ENCODE measurements around the gene WHRN.

Gene WHRN

GRCh38 chr9:114505187-114506081 lies at the start of gene WHRN:
Gene WHRN (minus strand): TSS chr9:114505473. CDS start chr9:114504801, 672 bp downstream.
- DNase-seq = peak; percentile 84

GRCh38 chr9:114553202-114553601 lies 47.9 kb upstream of the WHRN start:
- DNase-seq = no peak

GRCh38 chr9:114552706-114553105 lies 47.4 kb upstream of the WHRN start:
- no peak for DNase-seq

GRCh38 chr9:114551750-114552685 lies 46.7 kb upstream of the WHRN start:
- DNase-seq = peak; percentile 7

- peak; percentile 4 for DNase-seq
Measured at GRCh38 chr9:114549697-114550330, 44.5 kb upstream of the WHRN start.

- DNase-seq = no peak
Measured at GRCh38 chr9:114546851-114547250, 41.6 kb upstream of the WHRN start.

- DNase-seq = no peak
Measured at GRCh38 chr9:114545055-114545454, 39.8 kb upstream of the WHRN start.

- no peak for DNase-seq
Measured at GRCh38 chr9:114539701-114540380, 34.6 kb upstream of the WHRN start.

GRCh38 chr9:114538241-114538640 lies 33.0 kb upstream of the WHRN start:
- DNase-seq = peak; percentile 49

- no peak for DNase-seq
Measured at GRCh38 chr9:114532561-114533237, 27.4 kb upstream of the WHRN start.

- DNase-seq = no peak
Measured at GRCh38 chr9:114529285-114529684, 24.0 kb upstream of the WHRN start.

GRCh38 chr9:114526807-114527206 lies 21.5 kb upstream of the WHRN start:
- no peak for DNase-seq

- DNase-seq = no peak
Measured at GRCh38 chr9:114525513-114525912, 20.2 kb upstream of the WHRN start.

- DNase-seq = no peak
Measured at GRCh38 chr9:114524247-114524681, 19.0 kb upstream of the WHRN start.

- DNase-seq = no peak
Measured at GRCh38 chr9:114522847-114523246, 17.6 kb upstream of the WHRN start.

- no peak for DNase-seq
Measured at GRCh38 chr9:114522286-114522685, 17.0 kb upstream of the WHRN start.

GRCh38 chr9:114521846-114522245 lies 16.6 kb upstream of the WHRN start:
- DNase-seq = no peak

- no peak for DNase-seq
Measured at GRCh38 chr9:114518599-114519022, 13.3 kb upstream of the WHRN start.

GRCh38 chr9:114518120-114518519 lies 12.8 kb upstream of the WHRN start:
- DNase-seq = no peak

- DNase-seq = no peak
Measured at GRCh38 chr9:114516913-114517312, 11.6 kb upstream of the WHRN start.

- DNase-seq = no peak
Measured at GRCh38 chr9:114515528-114515927, 10.3 kb upstream of the WHRN start.

GRCh38 chr9:114513959-114514267 lies 8.6 kb upstream of the WHRN start:
- no peak for DNase-seq
